ENCODE results near the gene SH3GL3.

SH3GL3 gene

DNA sequence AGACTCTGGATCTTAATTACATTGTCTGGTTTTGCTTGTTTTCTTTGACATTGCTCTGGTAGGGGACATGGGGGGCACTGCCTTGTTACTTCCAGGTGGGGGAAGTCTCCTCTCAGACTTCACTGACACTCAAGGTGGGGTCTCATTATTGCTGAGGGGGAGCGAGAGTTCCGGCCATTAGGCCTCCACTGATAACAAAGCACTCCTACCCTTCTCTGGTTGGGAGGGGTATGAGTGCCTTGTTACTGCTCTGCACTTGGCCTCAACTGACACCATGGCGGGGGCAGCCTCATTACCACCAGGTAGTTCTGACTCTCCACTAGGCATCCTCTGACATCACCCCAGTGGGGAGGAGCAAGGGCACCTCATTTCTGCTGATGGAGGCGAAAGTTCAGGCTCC is 25.7 kb downstream of the SH3GL3 start:
- no peak overlapping the region for H3K4me3 ChIP-seq (ENCODE audit: low read depth, low read length)
- TF ChIP-seq CTCF (IDR thresholded peaks at IDR 0.05; ENCODE audit: insufficient read depth, low read depth, low read length, missing control alignments): no peak
- DNase-seq (ENCODE audit: low read depth): no peak

DNA sequence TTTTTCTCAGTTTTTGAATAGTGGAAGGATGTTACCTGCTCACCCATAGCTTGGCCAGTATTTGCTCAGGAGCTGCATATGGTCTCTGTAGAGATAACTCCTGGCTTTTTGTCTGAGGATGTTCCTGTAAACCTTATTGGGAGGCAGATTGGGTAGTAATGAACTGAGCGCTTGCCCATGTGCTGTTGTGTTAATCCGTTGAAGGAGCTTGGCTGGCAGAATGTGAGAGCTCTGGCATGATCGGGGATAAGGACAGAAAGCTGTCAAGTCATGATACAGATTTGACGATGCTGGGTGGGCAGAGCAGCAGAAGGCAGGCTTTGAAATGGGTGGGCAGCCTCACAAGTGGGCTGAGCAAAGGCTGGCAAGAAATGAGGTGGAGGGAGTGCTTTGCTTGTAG is 27.4 kb downstream of the SH3GL3 start:
- H3K4me3 ChIP-seq (ENCODE audit: low read depth, low read length): no peak overlapping the region
- TF ChIP-seq CTCF (IDR thresholded peaks at IDR 0.05; ENCODE audit: insufficient read depth, low read depth, low read length, missing control alignments): no peak
- no peak for DNase-seq (ENCODE audit: low read depth)

DNA sequence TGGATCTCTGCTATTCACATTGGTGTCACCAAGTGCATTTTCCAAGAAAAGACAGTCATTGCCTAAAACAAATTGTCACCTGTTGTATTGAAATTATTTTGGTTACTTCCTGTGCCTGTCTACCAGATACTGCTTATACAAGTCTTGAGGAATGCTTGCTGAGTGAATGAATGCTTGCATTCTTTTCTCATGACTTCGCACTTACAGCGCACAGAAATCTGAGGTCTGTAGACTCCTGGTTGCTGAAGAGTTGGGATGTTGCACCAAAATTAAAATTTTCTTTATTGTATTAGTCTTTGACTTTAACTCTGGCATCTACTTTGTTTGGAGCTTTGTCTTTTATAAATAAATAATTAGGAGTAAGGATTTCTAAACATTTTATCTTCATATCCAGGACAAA is 28.4 kb downstream of the SH3GL3 start:
- TF ChIP-seq CTCF (IDR thresholded peaks at IDR 0.05; ENCODE audit: insufficient read depth, low read depth, low read length, missing control alignments): no peak
- DNase-seq (ENCODE audit: low read depth): no peak
- H3K4me3 ChIP-seq (ENCODE audit: low read depth, low read length): no peak overlapping the region

DNA sequence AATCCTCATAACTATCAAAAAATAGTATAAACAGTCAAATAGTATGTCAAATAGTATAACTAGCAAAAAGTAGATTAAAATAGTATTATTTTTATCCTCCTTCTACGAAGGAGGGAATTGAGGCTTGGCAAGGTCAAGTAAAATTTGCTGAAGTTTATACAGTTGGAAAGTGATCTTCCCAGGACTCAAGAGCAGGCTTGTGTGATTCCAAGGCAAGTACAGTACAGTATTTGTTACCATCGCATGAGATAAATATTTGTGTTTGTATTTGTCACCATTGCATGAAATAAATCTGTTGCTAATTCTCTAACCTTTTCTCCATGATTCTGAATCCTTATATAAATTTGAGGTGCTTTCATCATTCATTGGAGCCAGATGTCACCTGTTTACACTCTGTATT is 28.9 kb downstream of the SH3GL3 start:
- no peak for TF ChIP-seq CTCF (IDR thresholded peaks at IDR 0.05; ENCODE audit: insufficient read depth, low read depth, low read length, missing control alignments)
- no peak overlapping the region for H3K4me3 ChIP-seq (ENCODE audit: low read depth, low read length)
- no peak for DNase-seq (ENCODE audit: low read depth)

GRCh38 chr15:83476708-83477107 is 29.6 kb downstream of the SH3GL3 start:
- H3K4me3 ChIP-seq (ENCODE audit: low read depth, low read length): no peak overlapping the region
- no peak for TF ChIP-seq CTCF (IDR thresholded peaks at IDR 0.05; ENCODE audit: insufficient read depth, low read depth, low read length, missing control alignments)
- no peak for DNase-seq (ENCODE audit: low read depth)

GRCh38 chr15:83477172-83477807 is 30.1 kb downstream of the SH3GL3 start:
- DNase-seq (ENCODE audit: low read depth): no peak
- H3K4me3 ChIP-seq (ENCODE audit: low read depth, low read length): no peak overlapping the region
- TF ChIP-seq CTCF (IDR thresholded peaks at IDR 0.05; ENCODE audit: insufficient read depth, low read depth, low read length, missing control alignments): no peak
